CD4-positive, alpha-beta memory T cell (primary cell): ENCODE results near the gene HIKESHI. TPM values are rescaled to one million over a fixed set of nuclear protein-coding genes. Genes with fewer than 3 reads are reported as not detected.

Source experiments
- CTCF ChIA-PET: fragments of 350-600 bp; sonication (Branson Sonifier 250); formaldehyde crosslinking; loops from one replicate; lab custom pipeline; 2021; ENCODE audit warnings: inconsistent platforms; ENCODE audit not compliant: partially characterized antibody; lab: Charles Lee
- POLR2A ChIA-PET: fragments of 350-600 bp; sonication (Branson Sonifier 250); formaldehyde crosslinking; loops from one replicate; lab custom pipeline; 2021; ENCODE audit not compliant: partially characterized antibody; lab: Charles Lee
- DNase-seq, 5 donors: peaks; one replicate each; pipeline versions ENCODE4 v3.0.0 to v3.0.0-alpha.2; 2020 to 2022; ENCODE audit warnings: mixed read lengths in 1 of 5
- H3K27ac ChIP-seq: one replicate; pipeline ENCODE4 v1.7.0; 2013; ENCODE audit warnings: low read depth, low read length
- H3K27me3 ChIP-seq: 2 replicates; pipeline ENCODE4 v1.7.0; 2013; ENCODE audit warnings: mild to moderate bottlenecking, low read length, moderate library complexity; ENCODE audit not compliant: insufficient read depth
- H3K36me3 ChIP-seq: 2 replicates; pipeline ENCODE4 v1.7.0; 2013; ENCODE audit warnings: mild to moderate bottlenecking, low read length, moderate library complexity; ENCODE audit not compliant: insufficient read depth
- H3K4me1 ChIP-seq: 2 replicates; pipeline ENCODE4 v1.7.0; 2013; ENCODE audit warnings: mild to moderate bottlenecking, low read length, moderate library complexity; ENCODE audit not compliant: insufficient read depth
- H3K4me3 ChIP-seq, 2 donors: one replicate each; pipeline ENCODE4 v1.7.0; 2013; ENCODE audit warnings: low read length in 2 of 2, mild to moderate bottlenecking in 1 of 2
- H3K9me3 ChIP-seq, 2 donors: one replicate each; pipeline ENCODE4 v1.7.0; 2013; ENCODE audit warnings: low read length in 2 of 2, control low read depth in 1 of 2; ENCODE audit not compliant: control insufficient read depth in 1 of 2
- H3K27ac Mint-ChIP-seq, 7 donors: one replicate each; pipeline ENCODE4 v1.8.0; 2020 to 2021; ENCODE audit warnings: mixed read lengths in 7 of 7, mild to moderate bottlenecking in 6 of 7, inconsistent platforms in 3 of 7, moderate library complexity in 3 of 7
- H3K27me3 Mint-ChIP-seq, 2 donors: one replicate each; pipeline ENCODE4 v1.8.0; 2020 to 2021; ENCODE audit warnings: mixed read lengths in 2 of 2
- H3K36me3 Mint-ChIP-seq, 2 donors: one replicate each; pipeline ENCODE4 v1.8.0; 2020 to 2021; ENCODE audit warnings: mixed read lengths in 2 of 2, inconsistent platforms in 1 of 2, mild to moderate bottlenecking in 1 of 2
- H3K4me1 Mint-ChIP-seq, 4 donors: one replicate each; pipeline ENCODE4 v1.8.0; 2020 to 2021; ENCODE audit warnings: mixed read lengths in 4 of 4, mild to moderate bottlenecking in 1 of 4
- H3K4me3 Mint-ChIP-seq, 8 donors: one replicate each; pipeline ENCODE4 v1.8.0; 2020 to 2021; ENCODE audit warnings: mixed read lengths in 8 of 8, mild to moderate bottlenecking in 7 of 8, moderate library complexity in 6 of 8, inconsistent platforms in 3 of 8
- H3K9me3 Mint-ChIP-seq, 8 donors: one replicate each; pipeline ENCODE4 v1.8.0; 2020 to 2021; ENCODE audit warnings: mixed read lengths in 8 of 8, mild to moderate bottlenecking in 5 of 8, inconsistent platforms in 3 of 8, moderate library complexity in 1 of 8
- intact Hi-C: fragments of 100-400 bp; cut with micrococcal nuclease; formaldehyde crosslinking; loops from one replicate; pipeline ENCODE4 v1.15.1; 2023
- polyA plus RNA-seq, 2 donors: library from polyadenylated mRNA; unstranded; fragments of 300-500 nt; fragmentation: Illumina TruSeq; gene quantifications; one replicate each; pipeline ENCODE4 v1.2.3, GENCODE V29; 2021
- total RNA-seq, 2 experiments: library from RNA; stranded (reverse); gene quantifications; one replicate each; pipeline ENCODE4 v1.2.3, GENCODE V29; 2021

Gene HIKESHI, protein sequence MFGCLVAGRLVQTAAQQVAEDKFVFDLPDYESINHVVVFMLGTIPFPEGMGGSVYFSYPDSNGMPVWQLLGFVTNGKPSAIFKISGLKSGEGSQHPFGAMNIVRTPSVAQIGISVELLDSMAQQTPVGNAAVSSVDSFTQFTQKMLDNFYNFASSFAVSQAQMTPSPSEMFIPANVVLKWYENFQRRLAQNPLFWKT
- total RNA-seq (10 to 100 TPM; 26.6 to 33.3 TPM), polyA plus RNA-seq (100 to 1,000 TPM in 1 of 2 donors, 10 to 100 TPM in 1; 82.3 to 143 TPM)

DNA sequence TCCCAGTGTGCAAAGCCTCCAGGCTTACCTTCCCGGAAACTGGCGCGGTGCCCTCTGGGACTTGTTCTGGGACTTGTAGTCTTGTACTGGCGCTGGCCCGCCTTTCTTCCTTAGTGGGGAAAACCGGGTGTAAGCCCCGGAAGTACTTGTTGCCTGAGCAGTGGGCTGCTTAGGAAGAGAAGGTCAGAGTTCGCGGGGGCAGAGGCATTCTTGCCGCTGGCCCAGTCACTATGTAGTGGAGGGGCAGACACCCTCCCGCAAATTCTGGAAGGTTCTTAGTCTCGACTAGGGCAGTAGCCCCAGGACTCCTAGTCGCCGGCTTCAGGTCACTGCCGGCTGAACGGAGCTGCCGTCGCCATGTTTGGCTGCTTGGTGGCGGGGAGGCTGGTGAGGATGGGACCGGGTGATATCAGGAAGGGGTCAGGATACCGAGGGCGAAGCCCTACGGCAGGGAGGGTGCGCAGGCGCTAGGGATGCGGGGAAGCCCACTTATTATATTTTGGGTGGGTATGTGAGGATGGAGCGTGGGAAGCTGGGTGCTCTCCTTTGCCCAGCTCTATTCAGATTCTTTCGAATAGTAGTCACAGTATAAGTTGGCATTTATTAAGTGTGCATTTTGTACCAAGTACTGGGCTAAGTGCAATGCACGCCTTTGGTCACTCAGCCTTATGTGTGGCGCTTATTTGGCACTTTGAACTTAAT is at the start of gene HIKESHI:
TSS of gene HIKESHI (plus strand) at position 149 of the 702 bp plus-strand sequence. CDS start at position 358, 209 bp downstream.
- peak; percentile 83 to 95 (median 84) for DNase-seq
- intact Hi-C loops, result loop anchor here (1.0 to 5.0 kb wide), 6 partner anchors 10 to 673 kb away; partner anchors contain the start of genes EED, PICALM and TMEM126B
- H3K36me3 Mint-ChIP-seq, result peaks cover 4 to 15% of the 10 kb centered on the region in 2 donors
- Histone ChIP-seq H3K27me3 (no peaks in the 10 kb centered on the region), H3K4me1 (peaks cover 24% of the 10 kb centered on the region), H3K27ac (peak within 1 kb of the TSS; percentile 87), H3K9me3 (no peaks in the 10 kb centered on the region), H3K4me3 (peak within 1 kb of the TSS; percentile 54 to 85), H3K36me3 (no peaks in the 10 kb centered on the region)
- H3K27ac Mint-ChIP-seq, result peak within 1 kb of the TSS; percentile 93 to 100 (median 99)
- ChIA-PET CTCF (interaction anchor here (0.7 to 2.3 kb wide), 3 partner anchors 11 to 448 kb away, joined by 3 to 17 read pairs (median 4); partner anchors contain the start of gene CCDC83), POLR2A (interaction anchor here (0.8 to 1.9 kb wide), 5 partner anchors 11 to 676 kb away, joined by 3 to 12 read pairs (median 4); partner anchors contain the start of genes EED, PICALM and TMEM126B)
- H3K4me3 Mint-ChIP-seq, result peak within 1 kb of the TSS; percentile 94 to 100 (median 100)
- H3K9me3 Mint-ChIP-seq, result no peaks in the 10 kb centered on the region
- peaks cover 12 to 29% (median 23%) of the 10 kb centered on the region in 4 donors for H3K4me1 Mint-ChIP-seq
- peaks cover 0 to 1% of the 10 kb centered on the region in 2 donors for H3K27me3 Mint-ChIP-seq

DNA sequence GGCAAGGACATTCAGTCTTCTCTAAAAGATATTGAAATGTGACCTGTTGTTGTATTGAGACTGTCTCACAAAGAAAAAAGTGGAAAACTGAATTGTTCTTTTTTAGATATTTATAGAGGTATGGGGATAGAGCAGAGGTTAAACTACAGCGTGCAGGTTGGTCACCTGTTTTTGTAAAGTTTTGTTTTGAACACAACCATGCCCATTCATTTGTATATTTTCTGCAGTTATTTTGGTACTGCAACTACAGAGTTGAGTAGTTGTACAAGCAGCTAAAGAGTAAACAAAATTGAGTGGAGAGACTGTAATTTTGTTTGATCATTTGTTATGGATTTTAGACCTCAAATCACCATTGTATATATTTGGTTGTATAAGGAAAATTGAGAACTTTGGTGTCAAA is 46.1 kb upstream of the HIKESHI start:
- DNase-seq, result no peak
- Histone ChIP-seq H3K36me3 (peaks cover 20% of the 10 kb centered on the region), H3K4me1 (peaks cover 23% of the 10 kb centered on the region), H3K27ac (no peak overlapping the region), H3K4me3 (no peak overlapping the region), H3K9me3 (no peaks in the 10 kb centered on the region), H3K27me3 (no peaks in the 10 kb centered on the region)
- H3K36me3 Mint-ChIP-seq, result peaks cover 19 to 58% of the 10 kb centered on the region in 2 donors
- H3K4me3 Mint-ChIP-seq, result peak overlapping the region in 1 of 8 donors; percentile 8
- CTCF ChIA-PET, result no interaction called here
- H3K27me3 Mint-ChIP-seq, result no peaks in the 10 kb centered on the region
- H3K9me3 Mint-ChIP-seq, result no peaks in the 10 kb centered on the region
- H3K4me1 Mint-ChIP-seq, result peaks cover 14 to 38% (median 24%) of the 10 kb centered on the region in 4 donors
- intact Hi-C loops, result no loop called here
- peak overlapping the region in 2 of 7 donors; percentile 17 to 55 for H3K27ac Mint-ChIP-seq
- POLR2A ChIA-PET, result interaction anchor here (1.6 to 1.8 kb wide), 2 partner anchors 10 to 11 kb away, joined by 5 to 7 read pairs; partner anchors contain the start of gene EED

DNA sequence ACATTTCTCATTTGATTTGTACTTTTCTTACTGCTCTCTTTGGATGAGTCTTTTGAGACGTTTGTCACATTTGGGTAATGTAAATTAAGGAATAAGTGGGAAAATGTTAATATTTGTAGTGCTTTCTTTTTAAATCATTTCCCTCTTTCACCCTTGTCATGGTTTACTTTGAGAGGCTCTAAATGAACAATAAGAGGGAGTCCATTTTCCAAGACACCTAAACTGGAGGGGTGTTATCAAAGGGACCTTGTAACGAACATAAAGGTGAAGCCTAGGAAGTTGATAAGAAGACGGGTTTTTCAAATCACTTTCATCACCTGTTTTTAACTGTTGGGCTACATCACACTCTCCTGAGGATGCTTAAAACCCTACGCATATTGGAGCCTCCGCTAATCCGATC is 45.4 kb upstream of the HIKESHI start:
- H3K27me3 Mint-ChIP-seq, result no peaks in the 10 kb centered on the region
- peak overlapping the region in 2 of 7 donors; percentile 22 to 62 for H3K27ac Mint-ChIP-seq
- H3K4me3 Mint-ChIP-seq, result no peak overlapping the region
- DNase-seq, result no peak
- Histone ChIP-seq H3K4me3 (no peak overlapping the region), H3K4me1 (peaks cover 17% of the 10 kb centered on the region), H3K27ac (no peak overlapping the region), H3K36me3 (peaks cover 24% of the 10 kb centered on the region), H3K27me3 (no peaks in the 10 kb centered on the region), H3K9me3 (no peaks in the 10 kb centered on the region)
- ChIA-PET CTCF (no interaction called here), POLR2A (interaction anchor here (1.8 kb wide), 1 partner anchor 11 kb away, joined by 5 read pairs; no protein-coding TSS in a partner anchor)
- intact Hi-C loops, result no loop called here
- H3K4me1 Mint-ChIP-seq, result peaks cover 9 to 31% (median 18%) of the 10 kb centered on the region in 4 donors
- H3K9me3 Mint-ChIP-seq, result no peaks in the 10 kb centered on the region
- peaks cover 19 to 52% of the 10 kb centered on the region in 2 donors for H3K36me3 Mint-ChIP-seq

DNA sequence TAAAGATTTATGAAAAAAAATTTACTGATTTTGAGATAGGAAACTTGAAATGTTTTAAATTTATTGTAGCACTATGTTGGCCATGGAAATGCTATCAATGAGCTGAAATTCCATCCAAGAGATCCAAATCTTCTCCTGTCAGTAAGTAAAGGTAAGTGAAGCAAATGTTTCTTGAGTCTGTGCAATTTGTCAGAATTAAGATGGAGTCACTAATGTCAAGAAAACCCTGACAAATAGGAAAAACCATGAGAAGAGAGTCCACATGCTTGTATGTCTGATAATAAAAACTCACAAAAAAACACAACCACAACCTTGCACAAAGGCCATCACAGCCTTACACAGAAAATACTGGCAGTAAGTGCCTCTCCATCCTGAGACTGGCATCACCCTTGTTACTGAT is 44.6 kb upstream of the HIKESHI start:
- POLR2A ChIA-PET, result interaction anchor here (1.8 kb wide), 1 partner anchor 12 kb away, joined by 5 read pairs; no protein-coding TSS in a partner anchor
- no peaks in the 10 kb centered on the region for H3K27me3 ChIP-seq
- DNase-seq, result no peak
- H3K27ac ChIP-seq, result no peak overlapping the region
- intact Hi-C loops, result no loop called here
- H3K4me1 ChIP-seq, result peaks cover 9% of the 10 kb centered on the region
- H3K4me3 Mint-ChIP-seq, result no peak overlapping the region
- H3K4me1 Mint-ChIP-seq, result peaks cover 7 to 23% (median 12%) of the 10 kb centered on the region in 4 donors
- peak overlapping the region in 1 of 7 donors; percentile 76 for H3K27ac Mint-ChIP-seq
- no peaks in the 10 kb centered on the region for H3K9me3 Mint-ChIP-seq
- CTCF ChIA-PET, result interaction anchor here (0.9 kb wide), 1 partner anchor 9 kb away, joined by 3 read pairs; no protein-coding TSS in a partner anchor
- no peak overlapping the region for H3K4me3 ChIP-seq
- H3K36me3 ChIP-seq, result peaks cover 24% of the 10 kb centered on the region
- peaks cover 14 to 55% of the 10 kb centered on the region in 2 donors for H3K36me3 Mint-ChIP-seq
- no peaks in the 10 kb centered on the region for H3K9me3 ChIP-seq
- H3K27me3 Mint-ChIP-seq, result no peaks in the 10 kb centered on the region

DNA sequence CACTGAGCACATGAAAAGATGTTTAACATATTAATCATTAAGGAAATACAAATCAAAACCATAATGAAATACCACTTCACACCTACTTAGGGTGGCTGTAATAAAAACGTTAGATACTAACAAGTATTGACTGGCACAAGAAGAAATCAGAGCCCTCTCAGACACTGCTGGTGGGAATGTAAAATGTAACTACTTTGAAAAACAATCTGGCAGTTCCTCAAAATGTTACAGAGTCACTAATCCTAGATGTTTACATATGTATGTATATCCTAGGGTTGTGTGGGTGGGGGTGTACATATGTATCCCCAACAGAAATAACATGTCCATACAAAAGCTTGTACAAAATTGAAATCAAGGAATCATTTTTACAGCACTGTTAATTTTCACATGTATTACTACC is 42.3 kb upstream of the HIKESHI start:
- POLR2A ChIA-PET, result interaction anchor here (1.0 to 1.5 kb wide), 2 partner anchors 8 to 15 kb away, joined by 3 to 4 read pairs; partner anchors contain the start of gene EED
- no peak overlapping the region for H3K27ac ChIP-seq
- H3K4me3 ChIP-seq, result no peak overlapping the region
- Mint-ChIP-seq H3K36me3 (peaks cover 22 to 64% of the 10 kb centered on the region in 2 donors), H3K9me3 (no peaks in the 10 kb centered on the region), H3K27ac (peak overlapping the region in 3 of 7 donors; percentile 12 to 70 (median 49)), H3K27me3 (no peaks in the 10 kb centered on the region), H3K4me3 (no peak overlapping the region), H3K4me1 (peaks cover 8 to 17% (median 9%) of the 10 kb centered on the region in 4 donors)
- H3K9me3 ChIP-seq, result no peaks in the 10 kb centered on the region
- intact Hi-C loops, result no loop called here
- DNase-seq, result no peak
- no peaks in the 10 kb centered on the region for H3K27me3 ChIP-seq
- CTCF ChIA-PET, result interaction anchor here (1.4 kb wide), 1 partner anchor 14 kb away, joined by 3 read pairs; no protein-coding TSS in a partner anchor
- peaks cover 24% of the 10 kb centered on the region for H3K36me3 ChIP-seq
- no peaks in the 10 kb centered on the region for H3K4me1 ChIP-seq

DNA sequence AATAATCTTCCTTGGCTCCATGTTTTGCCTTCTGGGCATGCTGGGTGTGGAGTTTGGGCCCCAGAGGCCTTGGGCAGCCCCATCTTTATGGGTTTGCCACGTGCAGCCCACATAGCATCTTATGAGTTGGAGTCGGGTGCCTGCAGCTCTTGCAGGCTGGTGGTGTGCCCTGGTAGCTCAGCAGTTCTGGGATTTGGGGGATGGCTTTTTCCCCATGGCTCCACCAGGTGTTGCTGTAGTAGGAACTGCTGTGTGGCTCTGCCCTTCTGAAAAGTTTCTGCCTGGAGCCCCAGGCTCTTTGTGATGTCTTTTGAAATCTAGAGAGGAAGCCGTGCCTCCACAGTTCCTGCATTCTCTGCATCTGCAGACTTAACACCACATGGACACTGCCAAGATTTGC is 40.7 kb upstream of the HIKESHI start:
- Histone ChIP-seq H3K36me3 (peaks cover 19% of the 10 kb centered on the region), H3K4me1 (no peaks in the 10 kb centered on the region), H3K27ac (no peak overlapping the region), H3K27me3 (no peaks in the 10 kb centered on the region), H3K9me3 (no peaks in the 10 kb centered on the region), H3K4me3 (no peak overlapping the region)
- ChIA-PET POLR2A (no interaction called here), CTCF (interaction anchor here (1.4 kb wide), 1 partner anchor 15 kb away, joined by 3 read pairs; no protein-coding TSS in a partner anchor)
- intact Hi-C loops, result no loop called here
- Mint-ChIP-seq H3K4me3 (no peak overlapping the region), H3K36me3 (peaks cover 22 to 60% of the 10 kb centered on the region in 2 donors), H3K27ac (peak overlapping the region in 3 of 7 donors; percentile 19 to 47 (median 29)), H3K9me3 (no peaks in the 10 kb centered on the region), H3K27me3 (no peaks in the 10 kb centered on the region), H3K4me1 (peaks cover 0 to 19% (median 3%) of the 10 kb centered on the region in 4 donors)
- DNase-seq, result no peak
